ENCODE data around the gene P2RY13. TPM values are rescaled to one million over a fixed set of nuclear protein-coding genes. Genes with fewer than 3 reads are reported as not detected.

P2RY13 gene
- total and polyA plus RNA-seq, 10 of the 15 experiments (the other 5 are each of a cell fraction or from before 2014, with no cell fraction given), result not detected

DNA sequence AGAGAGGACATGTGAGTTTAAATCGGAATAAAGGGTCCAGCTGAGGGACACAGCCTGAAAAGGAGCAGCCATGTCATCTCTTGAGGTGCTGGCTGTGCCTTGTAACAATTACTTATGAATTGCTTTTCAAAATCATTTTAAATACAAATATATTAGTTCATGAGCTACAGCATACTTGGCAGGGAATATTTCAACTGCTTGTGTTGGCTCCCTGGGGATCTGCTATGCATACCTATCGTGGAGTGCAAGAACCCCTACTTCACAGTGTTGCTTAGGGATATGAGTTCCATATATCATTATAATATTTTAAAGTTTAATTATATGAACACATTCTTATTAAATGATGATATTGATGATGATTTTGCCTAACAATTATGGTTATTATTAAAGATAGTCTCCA is 31.9 kb downstream of the P2RY13 start:
- no peak for ATAC-seq
- intact Hi-C loops (cut with micrococcal nuclease; ENCODE audit: unreplicated experiment) (no loop called here), in situ Hi-C loops (cut with MboI) (no loop called here)
- no peak overlapping the region for H3K9ac ChIP-seq (ENCODE audit: control insufficient read depth, insufficient read depth, low read length)
- TF ChIP-seq EP300 (IDR thresholded peaks at IDR 0.05; ENCODE audit: borderline replicate concordance in 1 of 2, control insufficient read depth in 1 of 2, low read depth in 2 of 2, low read length in 2 of 2) (no peak), CHD4 (IDR thresholded peaks at IDR 0.05) (no peak), IRF3 (IDR thresholded peaks at IDR 0.05) (no peak), EED (IDR thresholded peaks at IDR 0.05; ENCODE audit: low read depth) (no peak), HDGF (IDR thresholded peaks at IDR 0.05) (no peak), ZNF274 (IDR thresholded peaks at IDR 0.05; ENCODE audit: insufficient read depth, insufficient read length) (no peak), CHD1 (IDR thresholded peaks at IDR 0.05; ENCODE audit: low read depth, low read length) (no peak), FOS (IDR thresholded peaks at IDR 0.05; ENCODE audit: borderline replicate concordance, extremely low read depth, insufficient read length) (no peak), YBX1 (IDR thresholded peaks at IDR 0.05) (no peak), SP1 (IDR thresholded peaks at IDR 0.05; ENCODE audit: low read depth, low read length) (no peak), KAT2A (conservative IDR thresholded peaks at IDR 0.05; ENCODE audit: control insufficient read depth, low read depth, low read length) (no peak), IRF4 (IDR thresholded peaks at IDR 0.05; ENCODE audit: low read depth, low read length) (no peak), CHD2 (IDR thresholded peaks at IDR 0.05; ENCODE audit: borderline replicate concordance, low read depth, low read length) (no peak), SPI1 (IDR thresholded peaks at IDR 0.05; ENCODE audit: borderline replicate concordance, insufficient read depth, low read depth, low read length) (no peak), WRNIP1 (IDR thresholded peaks at IDR 0.05; ENCODE audit: borderline replicate concordance, low read depth, low read length) (no peak), NFYA (IDR thresholded peaks at IDR 0.05; ENCODE audit: borderline replicate concordance, low read depth, low read length) (no peak), TCF3 (IDR thresholded peaks at IDR 0.05; ENCODE audit: borderline replicate concordance, insufficient read depth, low read depth, low read length) (no peak), STAT3 (IDR thresholded peaks at IDR 0.05; ENCODE audit: low read depth, low read length) (no peak), RELA (IDR thresholded peaks at IDR 0.05; ENCODE audit: borderline replicate concordance, partially characterized antibody) (no peak), ZNF384 (IDR thresholded peaks at IDR 0.05; ENCODE audit: borderline replicate concordance, low read depth, low read length) (no peak)
- 0% methylated on average over 2 of the region's 2 CpGs for WGBS (ENCODE audit: insufficient coverage, insufficient replicate concordance, low lambda C conversion rate, missing lambda C conversion rate)
- no peaks in the 10 kb centered on the region for H3K9me3 ChIP-seq (replicated peaks; ENCODE audit: control insufficient read depth, insufficient read depth, low read length)
- no peaks in the 10 kb centered on the region for H3K4me1 ChIP-seq (ENCODE audit: control insufficient read depth, insufficient read depth, low read length)
- FAIRE-seq, result no peak
- no TSS peak for BruUV-seq (replicated peaks)
- H3K4me3 ChIP-seq, result no peak overlapping the region
- no peaks in the 10 kb centered on the region for H4K20me1 ChIP-seq (ENCODE audit: control insufficient read depth, insufficient read depth)
- RAD21 ChIA-PET (ENCODE audit: unreplicated experiment), result no interaction called here
- H3K27ac ChIP-seq (ENCODE audit: control insufficient read depth, insufficient read depth), result no peak overlapping the region
- no peaks in the 10 kb centered on the region for H3K79me2 ChIP-seq (ENCODE audit: control insufficient read depth, insufficient read depth, low read length)
- SMC1A ChIA-PET (ENCODE audit: uncharacterized antibody, unreplicated experiment), result interaction anchor here (1.3 kb wide), 1 partner anchor 18 kb away, joined by 4 read pairs; no protein-coding TSS in a partner anchor
- no peak for DNase-seq (ENCODE audit: low read depth, low spot score)
- CTCF ChIA-PET, result interaction anchor here (1.5 kb wide), 1 partner anchor 31 kb away, joined by 3 read pairs; no protein-coding TSS in a partner anchor
- no peaks in the 10 kb centered on the region for H3K36me3 ChIP-seq (ENCODE audit: control insufficient read depth in 2 of 2, insufficient read depth in 2 of 2, low read length in 1 of 2)
- POLR2A ChIA-PET, result no interaction called here
- no peak overlapping the region for H2AFZ ChIP-seq (ENCODE audit: control insufficient read depth, low read depth, low read length)
- peaks cover 0 to 2% of the 10 kb centered on the region in 2 experiments; a peak in 2 of 4 replicates for H3K27me3 ChIP-seq (replicated peaks in 1 of 2; ENCODE audit: control insufficient read depth in 2 of 2, insufficient read depth in 2 of 2, low read length in 1 of 2)
- H3K4me2 ChIP-seq (ENCODE audit: control insufficient read depth, insufficient read depth), result no peak overlapping the region
